ENCODE data around the gene TCAP.

Gene TCAP

DNA sequence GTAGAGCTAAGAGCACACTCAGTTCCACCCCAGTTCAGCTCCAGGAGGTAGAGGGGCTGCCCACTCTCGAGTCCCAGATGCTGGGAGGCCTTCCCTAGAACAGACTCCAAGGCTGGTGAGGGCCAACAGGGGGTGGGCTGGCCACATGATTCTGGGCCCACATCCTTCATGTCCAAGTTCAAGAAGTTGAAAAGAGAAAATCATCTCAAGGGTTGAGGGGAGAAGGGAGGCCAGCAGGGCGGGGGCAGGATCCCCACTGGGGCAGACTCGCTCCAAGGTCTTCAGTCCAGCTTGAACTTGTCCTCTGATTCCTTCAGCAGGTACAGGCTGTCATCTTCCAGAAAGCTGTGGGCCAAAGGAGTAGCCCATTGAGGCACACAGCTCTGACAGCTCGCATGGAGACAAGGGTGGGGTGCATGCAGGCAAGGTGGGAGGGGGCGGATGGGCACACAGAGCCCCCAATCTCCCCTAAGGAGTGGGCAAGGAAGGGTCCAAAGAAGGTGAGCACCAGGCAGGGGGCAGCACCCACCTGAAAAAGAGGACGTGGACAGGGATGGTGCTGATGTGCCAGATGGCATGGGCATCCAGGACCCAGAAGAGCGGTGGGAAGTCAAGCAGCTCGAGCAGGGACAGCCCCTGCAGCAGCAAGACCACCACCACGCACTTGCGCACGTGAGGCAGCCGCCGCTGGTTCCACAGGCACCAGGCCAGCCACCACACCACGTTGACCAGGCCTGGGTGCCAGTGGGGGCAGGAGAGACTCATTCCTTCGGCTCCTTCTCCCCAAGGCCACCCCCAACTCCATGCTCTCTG lies 7.6 kb downstream of the TCAP start:
- Histone ChIP-seq H3K27ac (ENCODE audit: low read depth, low read length) (no peak overlapping the region), H3K9ac (ENCODE audit: low read length) (no peak overlapping the region), H3K36me3 (ENCODE audit: low read length) (no peaks in the 10 kb centered on the region), H3K9me3 (ENCODE audit: insufficient read depth, low read length) (no peaks in the 10 kb centered on the region), H3F3A (ENCODE audit: insufficient read depth) (no peaks in the 10 kb centered on the region), H3K9me2 (replicated peaks; ENCODE audit: insufficient read depth, low read length) (no peaks in the 10 kb centered on the region), H3K27me3 (ENCODE audit: low read length) (no peaks in the 10 kb centered on the region), H3K4me2 (ENCODE audit: low read depth, low read length, poor library complexity, severe bottlenecking) (no peak overlapping the region), H3K79me2 (ENCODE audit: insufficient read depth, low read length) (no peaks in the 10 kb centered on the region), H2AFZ (ENCODE audit: low read depth, low read length, severe bottlenecking) (no peak overlapping the region), H4K20me1 (ENCODE audit: low read depth, low read length) (no peaks in the 10 kb centered on the region), H3K4me3 (ENCODE audit: insufficient read depth, low read length, poor library complexity, severe bottlenecking) (no peak overlapping the region)
- TF ChIP-seq EZH2phosphoT487 (conservative IDR thresholded peaks at IDR 0.05; ENCODE audit: low read length) (no peak), CTCF (IDR thresholded peaks at IDR 0.05; ENCODE audit: insufficient read depth, low read length, poor library complexity, severe bottlenecking) (no peak)

- no peaks in the 10 kb centered on the region for H3F3A ChIP-seq (ENCODE audit: insufficient read depth)
- H3K36me3 ChIP-seq (ENCODE audit: low read length), result no peaks in the 10 kb centered on the region
- H3K4me3 ChIP-seq (ENCODE audit: insufficient read depth, low read length, poor library complexity, severe bottlenecking), result no peak overlapping the region
- H3K27ac ChIP-seq (ENCODE audit: low read depth, low read length), result no peak overlapping the region
- H3K4me2 ChIP-seq (ENCODE audit: low read depth, low read length, poor library complexity, severe bottlenecking), result no peak overlapping the region
- H2AFZ ChIP-seq (ENCODE audit: low read depth, low read length, severe bottlenecking), result no peak overlapping the region
- no peaks in the 10 kb centered on the region for H3K27me3 ChIP-seq (ENCODE audit: low read length)
- no peak overlapping the region for H3K9ac ChIP-seq (ENCODE audit: low read length)
- TF ChIP-seq CTCF (IDR thresholded peaks at IDR 0.05; ENCODE audit: insufficient read depth, low read length, poor library complexity, severe bottlenecking), result no peak
- no peak for TF ChIP-seq EZH2phosphoT487 (conservative IDR thresholded peaks at IDR 0.05; ENCODE audit: low read length)
- H3K9me2 ChIP-seq (replicated peaks; ENCODE audit: insufficient read depth, low read length), result no peaks in the 10 kb centered on the region
- no peaks in the 10 kb centered on the region for H3K79me2 ChIP-seq (ENCODE audit: insufficient read depth, low read length)
- no peaks in the 10 kb centered on the region for H3K9me3 ChIP-seq (ENCODE audit: insufficient read depth, low read length)
- H4K20me1 ChIP-seq (ENCODE audit: low read depth, low read length), result no peaks in the 10 kb centered on the region
These were observed 8.4 kb downstream of the TCAP start for GRCh38 chr17:39673335-39674081.

DNA sequence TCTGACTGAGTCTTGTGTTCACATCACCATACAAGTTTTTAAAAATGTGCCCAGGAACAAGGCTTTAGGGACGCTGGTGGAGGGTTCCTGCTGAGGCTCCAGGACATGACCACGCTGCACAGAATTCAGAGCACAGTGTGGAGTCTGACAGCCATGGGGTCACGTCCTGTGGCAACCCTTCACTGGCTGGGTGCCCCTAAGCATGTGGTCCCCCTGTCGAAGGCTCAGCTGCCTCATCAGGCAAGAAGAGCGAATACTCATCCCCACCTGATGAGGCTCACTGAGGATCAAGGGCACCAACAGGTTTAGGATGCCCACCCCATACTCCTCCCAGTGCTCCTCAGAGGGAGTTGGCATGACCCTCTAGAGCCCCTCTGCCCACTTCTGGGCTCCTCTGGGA lies 9.0 kb downstream of the TCAP start:
- Histone ChIP-seq H3K9me3 (ENCODE audit: insufficient read depth, low read length) (no peaks in the 10 kb centered on the region), H3K79me2 (ENCODE audit: insufficient read depth, low read length) (no peaks in the 10 kb centered on the region), H3K4me3 (ENCODE audit: insufficient read depth, low read length, poor library complexity, severe bottlenecking) (no peak overlapping the region), H3K4me2 (ENCODE audit: low read depth, low read length, poor library complexity, severe bottlenecking) (no peak overlapping the region), H3K9ac (ENCODE audit: low read length) (no peak overlapping the region), H3K27ac (ENCODE audit: low read depth, low read length) (no peak overlapping the region), H3K27me3 (ENCODE audit: low read length) (no peaks in the 10 kb centered on the region), H3K36me3 (ENCODE audit: low read length) (no peaks in the 10 kb centered on the region), H3K9me2 (replicated peaks; ENCODE audit: insufficient read depth, low read length) (no peaks in the 10 kb centered on the region), H2AFZ (ENCODE audit: low read depth, low read length, severe bottlenecking) (no peak overlapping the region), H3F3A (ENCODE audit: insufficient read depth) (no peaks in the 10 kb centered on the region), H4K20me1 (ENCODE audit: low read depth, low read length) (no peaks in the 10 kb centered on the region)
- no peak for TF ChIP-seq CTCF (IDR thresholded peaks at IDR 0.05; ENCODE audit: insufficient read depth, low read length, poor library complexity, severe bottlenecking)
- TF ChIP-seq EZH2phosphoT487 (conservative IDR thresholded peaks at IDR 0.05; ENCODE audit: low read length), result no peak

All from SU-DHL-6 (cell line).